Omental fat pad (tissue), 4 donors: ENCODE data around the gene INTS6L. TPM values are rescaled to one million over a fixed set of nuclear protein-coding genes. Genes with fewer than 3 reads are reported as not detected.

ENCODE experiments used
- ATAC-seq: fragments of 150-250 bp; one replicate; pipeline ENCODE4 v1.9.1; 2016; ENCODE audit warnings: mild to moderate bottlenecking, moderate library complexity; ENCODE audit not compliant: low FRiP score
- DNase-seq: peaks from one replicate; pipeline ENCODE4 v3.0.0-alpha.2; 2019; ENCODE audit warnings: low spot score
- CTCF ChIP-seq, 3 donors: fragments of 450-650 bp; IDR thresholded peaks; one replicate each; pipeline ENCODE4 v1.5.1; 2016 to 2017; ENCODE audit warnings: antibody characterized with exemption in 3 of 3, mild to moderate bottlenecking in 3 of 3, moderate library complexity in 2 of 3
- total RNA-seq, 4 donors: library from RNA; depleted of rRNA; stranded (reverse); fragments of >200 nt; gene quantifications; one replicate each; pipeline ENCODE4 v1.1.0, GENCODE V29; 2016

The INTS6L gene
- total RNA-seq, 4 donors from 2014 or later = 5.1 to 9.7 (median 7.7) TPM

- no peak for TF ChIP-seq CTCF (IDR thresholded peaks at IDR 0.05)
- no peak for ATAC-seq
- DNase-seq = no peak
Observed at GRCh38 chrX:135535077-135535940, 14.8 kb downstream of the INTS6L start.

- DNase-seq = no peak
- TF ChIP-seq CTCF (IDR thresholded peaks at IDR 0.05) = no peak
- ATAC-seq = no peak
Observed at GRCh38 chrX:135536877-135537276, 16.4 kb downstream of the INTS6L start.

- no peak for DNase-seq
- TF ChIP-seq CTCF (IDR thresholded peaks at IDR 0.05) = no peak
- no peak for ATAC-seq
Observed at GRCh38 chrX:135541351-135541750, 20.9 kb downstream of the INTS6L start.

- ATAC-seq (no peak), DNase-seq (no peak)
- no peak for TF ChIP-seq CTCF (IDR thresholded peaks at IDR 0.05)
Observed at GRCh38 chrX:135543172-135543571, 22.7 kb downstream of the INTS6L start.

GRCh38 chrX:135543924-135544323 lies 23.5 kb downstream of the INTS6L start:
- DNase-seq (no peak), ATAC-seq (no peak)
- no peak for TF ChIP-seq CTCF (IDR thresholded peaks at IDR 0.05)

GRCh38 chrX:135544338-135544948 lies 24.0 kb downstream of the INTS6L start:
- ATAC-seq = no peak
- DNase-seq = no peak
- TF ChIP-seq CTCF (IDR thresholded peaks at IDR 0.05) = no peak

- TF ChIP-seq CTCF (IDR thresholded peaks at IDR 0.05) = no peak
- DNase-seq (no peak), ATAC-seq (no peak)
Observed at GRCh38 chrX:135547767-135548166, 27.3 kb downstream of the INTS6L start.
